Astrocyte (in vitro differentiated cells and primary cell): ENCODE data around the gene SELL. TPM values are rescaled to one million over a fixed set of nuclear protein-coding genes. Genes with fewer than 3 reads are reported as not detected.

ENCODE experiments used
- DNase-seq: peaks from one replicate; pipeline ENCODE4 v3.0.0-alpha.2; 2010; ENCODE audit warnings: low read depth
- FAIRE-seq: peaks from 2 replicates; lab custom pipeline; 2011; peaks lifted over from hg19 to GRCh38; lab: Jason Lieb, UNC
- H2AFZ ChIP-seq: 2 replicates; pipeline ENCODE4 v1.6.0; 2012; ENCODE audit warnings: low read depth, low read length, inconsistent platforms
- H3K27ac ChIP-seq: 2 replicates; pipeline ENCODE4 v1.5.1; 2011; ENCODE audit warnings: low read depth, low read length, inconsistent platforms
- H3K27me3 ChIP-seq: 2 replicates; pipeline ENCODE4 v1.6.0; 2011; ENCODE audit warnings: low read length, inconsistent platforms; ENCODE audit not compliant: insufficient read depth
- H3K36me3 ChIP-seq: 2 replicates; pipeline ENCODE4 v1.5.1; 2011; ENCODE audit warnings: low read length, inconsistent platforms; ENCODE audit not compliant: insufficient read depth
- H3K4me1 ChIP-seq: 2 replicates; pipeline ENCODE4 v1.5.1; 2011; ENCODE audit warnings: low read length, inconsistent platforms; ENCODE audit not compliant: insufficient read depth
- H3K4me2 ChIP-seq: 2 replicates; pipeline ENCODE4 v1.6.0; 2012; ENCODE audit warnings: low read length, inconsistent platforms
- H3K4me3 ChIP-seq: 2 replicates; pipeline ENCODE4 v1.5.1; 2011; ENCODE audit warnings: low read depth, mild to moderate bottlenecking, low read length, inconsistent platforms; ENCODE audit not compliant: insufficient read depth
- H3K79me2 ChIP-seq: 2 replicates; pipeline ENCODE4 v1.6.0; 2012; ENCODE audit warnings: mild to moderate bottlenecking, low read length, inconsistent platforms; ENCODE audit not compliant: insufficient read depth
- H3K9ac ChIP-seq: 2 replicates; pipeline ENCODE4 v1.6.0; 2012; ENCODE audit warnings: mild to moderate bottlenecking, low read length, inconsistent platforms
- H3K9me3 ChIP-seq: 2 replicates; pipeline ENCODE4 v1.5.1; 2012; ENCODE audit warnings: low read depth, mild to moderate bottlenecking, low read length, inconsistent platforms; ENCODE audit not compliant: insufficient read depth
- H4K20me1 ChIP-seq: 2 replicates; pipeline ENCODE4 v1.6.0; 2012; ENCODE audit warnings: low read length, inconsistent platforms; ENCODE audit not compliant: insufficient read depth
- H3K27ac Mint-ChIP-seq: one replicate; pipeline ENCODE4 v1.8.0; 2021; ENCODE audit warnings: mild to moderate bottlenecking, mixed read lengths; ENCODE audit not compliant: unreplicated experiment
- H3K27me3 Mint-ChIP-seq: one replicate; pipeline ENCODE4 v1.8.0; 2021; ENCODE audit warnings: low read depth, mixed read lengths; ENCODE audit not compliant: unreplicated experiment
- H3K36me3 Mint-ChIP-seq: one replicate; pipeline ENCODE4 v1.8.0; 2021; ENCODE audit warnings: low read depth, mixed read lengths; ENCODE audit not compliant: unreplicated experiment
- H3K4me1 Mint-ChIP-seq: one replicate; pipeline ENCODE4 v1.8.0; 2021; ENCODE audit warnings: low read depth, mixed read lengths; ENCODE audit not compliant: unreplicated experiment
- H3K4me3 Mint-ChIP-seq: one replicate; pipeline ENCODE4 v1.8.0; 2021; ENCODE audit warnings: mild to moderate bottlenecking, moderate library complexity, mixed read lengths; ENCODE audit not compliant: unreplicated experiment
- H3K9me3 Mint-ChIP-seq: one replicate; pipeline ENCODE4 v1.8.0; 2021; ENCODE audit warnings: mild to moderate bottlenecking, mixed read lengths; ENCODE audit not compliant: unreplicated experiment
- CTCF ChIP-seq: IDR thresholded peaks from 2 replicates; pipeline ENCODE4 v1.5.1; 2011; ENCODE audit warnings: low read depth, mild to moderate bottlenecking, inconsistent platforms, low read length, moderate library complexity; ENCODE audit not compliant: insufficient read depth
- EZH2 ChIP-seq: IDR thresholded peaks from 2 replicates; pipeline ENCODE4 v1.6.1; 2012; ENCODE audit warnings: mild to moderate bottlenecking, low read length, inconsistent platforms; ENCODE audit not compliant: insufficient read depth
- total RNA-seq: library from RNA; stranded (reverse); gene quantifications from 2 replicates; pipeline ENCODE4 v1.2.1, GENCODE V29; 2021

SELL gene
- total RNA-seq, 1 donor from 2014 or later, result 0.54 TPM

- H3K27me3 ChIP-seq, result peaks cover 8% of the 10 kb centered on the region
- H3K4me1 ChIP-seq, result no peaks in the 10 kb centered on the region
- H3K79me2 ChIP-seq, result no peaks in the 10 kb centered on the region
- FAIRE-seq (no peak), DNase-seq (no peak)
- H3K9me3 ChIP-seq, result no peaks in the 10 kb centered on the region
- TF ChIP-seq CTCF (no peak), EZH2 (no peak)
- Mint-ChIP-seq H3K9me3 (no peaks in the 10 kb centered on the region), H3K27ac (no peak overlapping the region), H3K36me3 (no peaks in the 10 kb centered on the region), H3K4me1 (no peaks in the 10 kb centered on the region), H3K27me3 (peaks cover 7% of the 10 kb centered on the region), H3K4me3 (no peak overlapping the region)
- H3K36me3 ChIP-seq, result no peaks in the 10 kb centered on the region
- no peak overlapping the region for H3K4me3 ChIP-seq
- no peak overlapping the region for H3K9ac ChIP-seq
- no peaks in the 10 kb centered on the region for H4K20me1 ChIP-seq
- H2AFZ ChIP-seq, result no peak overlapping the region
- no peak overlapping the region for H3K27ac ChIP-seq
- no peak overlapping the region for H3K4me2 ChIP-seq
Observed at GRCh38 chr1:169726851-169727250, 15.4 kb upstream of the SELL start.

GRCh38 chr1:169725930-169726329 is 14.5 kb upstream of the SELL start:
- Mint-ChIP-seq H3K36me3 (no peaks in the 10 kb centered on the region), H3K27ac (no peak overlapping the region), H3K4me1 (no peaks in the 10 kb centered on the region), H3K4me3 (no peak overlapping the region), H3K9me3 (no peaks in the 10 kb centered on the region), H3K27me3 (peaks cover 4% of the 10 kb centered on the region)
- H3K36me3 ChIP-seq, result no peaks in the 10 kb centered on the region
- no peak overlapping the region for H3K4me2 ChIP-seq
- no peaks in the 10 kb centered on the region for H3K79me2 ChIP-seq
- DNase-seq, result no peak
- FAIRE-seq, result no peak
- H3K27ac ChIP-seq, result no peak overlapping the region
- no peaks in the 10 kb centered on the region for H4K20me1 ChIP-seq
- H3K4me3 ChIP-seq, result no peak overlapping the region
- H3K9me3 ChIP-seq, result no peaks in the 10 kb centered on the region
- TF ChIP-seq EZH2 (no peak), CTCF (no peak)
- no peak overlapping the region for H2AFZ ChIP-seq
- peaks cover 8% of the 10 kb centered on the region for H3K27me3 ChIP-seq
- no peaks in the 10 kb centered on the region for H3K4me1 ChIP-seq
- no peak overlapping the region for H3K9ac ChIP-seq

- H3K4me3 Mint-ChIP-seq, result no peak overlapping the region
- Histone ChIP-seq H3K9me3 (no peaks in the 10 kb centered on the region), H3K27ac (no peak overlapping the region)
Observed at GRCh38 chr1:169724168-169724567, 12.7 kb upstream of the SELL start.

More at GRCh38 chr1:169724168-169724567, 12.7 kb upstream of the SELL start:
- FAIRE-seq (no peak), DNase-seq (no peak)
- no peaks in the 10 kb centered on the region for H4K20me1 ChIP-seq
- no peak overlapping the region for H3K4me3 ChIP-seq
- H3K27me3 Mint-ChIP-seq, result peaks cover 2% of the 10 kb centered on the region
- no peak overlapping the region for H3K27ac Mint-ChIP-seq
- H3K27me3 ChIP-seq, result peaks cover 4% of the 10 kb centered on the region
- H2AFZ ChIP-seq, result no peak overlapping the region
- H3K36me3 Mint-ChIP-seq, result no peaks in the 10 kb centered on the region
- no peaks in the 10 kb centered on the region for H3K79me2 ChIP-seq
- H3K9me3 Mint-ChIP-seq, result no peaks in the 10 kb centered on the region
- H3K36me3 ChIP-seq, result no peaks in the 10 kb centered on the region
- H3K4me1 Mint-ChIP-seq, result no peaks in the 10 kb centered on the region
- H3K9ac ChIP-seq, result no peak overlapping the region
- no peak for TF ChIP-seq CTCF
- TF ChIP-seq EZH2, result no peak
- no peaks in the 10 kb centered on the region for H3K4me1 ChIP-seq
- H3K4me2 ChIP-seq, result no peak overlapping the region
